GM21737 (cell line): ENCODE data around the gene LAPTM5.

Source experiments
- ATAC-seq: cut with Tn5 transposase; IDR thresholded peaks from one replicate; pipeline ENCODE4 v1.9.1; 2021; ENCODE audit warnings: mild to moderate bottlenecking, moderate library complexity; ENCODE audit not compliant: unreplicated experiment

The LAPTM5 gene

DNA sequence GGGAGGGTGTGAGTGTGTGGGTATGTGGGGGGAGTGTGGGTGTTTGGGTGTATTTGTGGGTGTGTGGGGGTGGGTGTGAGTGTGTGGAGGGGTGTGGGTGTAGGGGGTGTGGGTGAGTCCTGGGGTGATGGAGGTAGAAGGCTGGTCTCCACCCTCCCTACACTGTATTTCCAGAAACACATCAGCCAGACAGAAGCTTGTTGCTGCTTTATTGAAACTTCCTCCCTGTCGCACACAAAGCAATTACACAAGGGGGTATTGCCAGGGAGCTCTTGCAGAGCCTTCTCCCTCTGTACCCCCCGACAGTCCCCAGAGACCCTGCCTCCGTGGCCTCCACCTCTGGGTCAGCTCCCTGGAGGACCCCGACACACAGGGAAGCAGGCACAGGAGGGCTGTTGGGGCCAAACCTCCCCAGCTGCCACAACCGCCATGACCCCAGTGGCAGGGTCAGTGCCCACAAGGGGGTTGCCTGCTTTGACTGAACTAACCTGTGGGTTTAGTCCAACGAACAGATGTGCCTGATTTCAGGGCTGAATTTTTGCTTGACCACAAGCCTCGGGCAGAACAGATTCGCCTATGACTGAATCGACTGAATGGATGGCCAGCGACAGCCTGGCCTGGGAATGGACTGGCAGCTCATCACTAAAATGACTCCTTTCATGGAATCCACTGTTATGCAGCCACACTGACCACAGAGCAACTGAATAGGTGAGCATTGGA is 25.1 kb downstream of the LAPTM5 start:
- no peak for ATAC-seq

DNA sequence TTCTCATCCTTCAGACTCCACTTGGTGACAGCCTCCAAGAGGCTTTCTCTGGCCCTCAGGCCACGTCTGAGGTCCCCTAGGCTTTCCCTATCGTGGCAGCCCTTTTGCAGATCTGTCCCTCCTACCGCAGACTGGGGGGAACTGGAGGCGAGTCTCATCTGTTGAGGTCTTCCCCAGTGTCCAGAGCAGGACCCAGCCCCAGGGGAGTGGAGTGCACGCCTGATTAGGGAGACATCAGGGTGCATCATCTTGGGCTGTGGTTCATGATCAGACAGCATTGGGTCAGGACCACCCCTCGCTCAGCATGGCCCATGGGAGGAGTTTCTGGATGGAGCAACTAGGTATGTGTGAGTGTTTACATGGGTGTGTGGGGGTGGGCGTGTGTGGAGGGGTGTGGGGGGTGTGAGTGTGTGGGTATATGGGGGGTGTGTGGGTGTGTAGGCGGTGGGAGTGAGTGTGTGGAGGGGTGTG is 25.7 kb downstream of the LAPTM5 start:
- ATAC-seq = no peak

DNA sequence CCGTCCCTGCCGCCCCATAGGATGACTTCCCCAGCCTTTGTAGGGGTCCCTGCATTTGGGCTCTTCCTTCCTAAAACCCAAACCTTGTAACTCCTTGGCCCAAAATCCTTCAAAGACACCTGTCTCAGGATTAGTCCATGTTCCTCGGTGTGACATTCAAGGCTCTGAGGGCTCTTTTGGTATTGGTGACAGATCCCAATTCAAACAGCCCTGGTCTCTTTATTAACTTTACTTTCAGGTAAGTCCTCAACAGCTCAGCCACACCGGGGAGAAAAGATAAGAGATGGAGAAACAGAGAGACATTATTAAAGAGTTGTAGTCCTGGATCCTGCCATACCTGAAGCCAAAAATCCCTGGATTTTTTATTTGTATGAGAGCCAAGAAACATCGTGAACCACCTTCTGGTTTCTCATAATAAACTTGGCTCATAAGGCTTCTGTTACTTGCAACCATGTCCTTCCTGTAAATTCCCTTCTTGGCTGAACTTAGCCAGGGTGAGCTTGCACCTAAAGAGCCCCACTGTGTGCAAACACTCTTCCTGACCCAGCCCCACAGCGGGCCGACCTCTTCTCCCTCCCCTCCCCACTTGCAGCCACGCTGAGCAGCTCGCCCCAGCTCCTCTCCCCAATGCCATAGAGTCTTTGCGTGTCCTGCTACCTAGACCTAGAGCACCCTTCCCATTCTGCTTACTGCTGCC is 26.3 kb downstream of the LAPTM5 start:
- ATAC-seq = no peak

DNA sequence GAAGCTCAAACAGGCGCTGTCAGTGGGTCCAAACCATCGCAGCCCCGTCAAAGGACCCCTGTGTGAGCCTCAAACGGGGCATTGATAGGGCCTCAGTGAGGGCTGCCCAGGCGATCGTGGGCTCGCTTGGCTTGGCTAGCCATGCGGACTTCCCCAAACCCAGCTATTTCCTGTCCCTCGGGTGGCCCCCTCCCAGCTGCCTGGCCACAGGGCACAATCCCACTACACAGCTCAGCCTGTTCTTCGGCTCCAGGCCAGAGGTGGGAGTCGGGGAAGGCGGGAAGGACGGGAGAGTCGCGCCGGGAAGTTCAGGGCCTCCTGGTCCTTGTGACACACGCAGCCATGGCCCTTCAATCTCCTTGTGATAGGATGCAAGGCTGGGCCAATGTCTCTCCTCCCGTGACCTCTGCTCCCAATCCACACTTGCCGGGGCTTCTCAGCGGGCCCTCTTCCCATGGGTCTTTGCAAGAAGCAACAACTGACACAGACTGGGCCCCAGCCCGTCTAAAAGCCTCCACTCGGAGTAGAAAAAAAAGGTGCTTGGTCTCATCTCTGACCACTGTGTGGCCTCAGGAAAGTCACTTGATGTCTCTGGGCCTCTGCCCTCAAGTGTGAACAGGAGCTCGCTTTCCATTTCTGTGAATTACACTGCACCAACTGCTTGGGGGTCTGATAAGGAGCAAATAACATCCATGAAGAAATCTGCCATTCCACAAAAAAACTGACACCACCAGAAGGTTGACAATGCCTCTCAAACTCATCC is 27.0 kb downstream of the LAPTM5 start:
- ATAC-seq = no peak

DNA sequence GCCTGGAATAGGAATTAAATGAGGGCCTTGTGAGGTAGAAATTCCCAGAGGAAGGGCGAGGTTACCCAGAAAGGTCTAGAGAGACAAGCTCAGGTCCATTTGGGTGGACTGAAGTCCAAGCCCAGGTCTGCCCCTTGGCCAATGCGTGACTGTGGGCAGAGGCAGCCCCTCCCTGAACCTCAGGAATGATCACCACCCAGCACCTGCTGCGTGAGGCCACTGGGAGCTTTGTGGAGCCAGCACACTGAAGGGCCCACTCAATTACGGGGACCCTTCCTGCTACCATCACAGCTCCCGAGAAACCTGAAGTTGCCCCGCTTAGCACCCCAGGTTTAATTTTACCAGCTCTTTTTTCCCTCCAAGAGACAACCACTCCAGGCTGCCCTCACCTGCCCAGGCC is 27.7 kb downstream of the LAPTM5 start:
- no peak for ATAC-seq

DNA sequence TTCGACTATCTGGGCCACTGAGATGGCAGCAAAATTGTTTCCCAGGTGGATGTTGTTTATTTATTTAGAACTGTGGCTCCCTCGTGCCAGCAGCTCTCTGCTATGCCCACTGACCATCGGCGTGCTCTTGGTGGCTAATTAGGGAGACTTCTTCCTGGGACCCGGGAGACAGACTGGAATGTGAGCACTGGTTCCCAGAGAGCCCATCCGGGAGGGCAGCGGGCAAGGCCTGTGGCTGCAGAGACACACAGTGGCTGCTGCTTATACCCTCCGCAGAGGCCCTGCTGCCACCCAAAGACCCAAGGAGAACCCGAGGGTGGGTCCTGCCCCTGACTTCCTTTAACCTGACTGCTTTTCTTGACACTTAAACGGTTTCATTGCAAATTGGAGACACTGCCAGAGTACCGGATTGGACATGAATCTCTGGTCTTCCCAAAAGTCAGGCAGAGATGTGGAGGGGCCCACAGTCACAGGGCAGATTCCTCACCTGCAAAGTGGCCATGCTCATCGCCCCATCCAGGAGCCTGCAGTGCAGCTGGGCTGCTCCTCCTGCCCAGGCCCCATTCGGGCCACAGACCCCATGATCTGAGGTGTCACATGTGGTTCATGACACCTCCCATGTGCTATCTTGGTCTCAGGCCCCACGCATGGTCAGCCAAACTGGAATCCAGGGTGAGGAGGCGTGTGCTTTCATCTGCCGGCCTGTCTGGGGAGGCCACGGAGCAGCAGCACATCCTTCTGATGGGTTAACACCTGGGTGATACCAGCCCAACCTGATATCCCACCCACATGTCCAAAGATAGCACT is 28.5 kb downstream of the LAPTM5 start:
- no peak for ATAC-seq

DNA sequence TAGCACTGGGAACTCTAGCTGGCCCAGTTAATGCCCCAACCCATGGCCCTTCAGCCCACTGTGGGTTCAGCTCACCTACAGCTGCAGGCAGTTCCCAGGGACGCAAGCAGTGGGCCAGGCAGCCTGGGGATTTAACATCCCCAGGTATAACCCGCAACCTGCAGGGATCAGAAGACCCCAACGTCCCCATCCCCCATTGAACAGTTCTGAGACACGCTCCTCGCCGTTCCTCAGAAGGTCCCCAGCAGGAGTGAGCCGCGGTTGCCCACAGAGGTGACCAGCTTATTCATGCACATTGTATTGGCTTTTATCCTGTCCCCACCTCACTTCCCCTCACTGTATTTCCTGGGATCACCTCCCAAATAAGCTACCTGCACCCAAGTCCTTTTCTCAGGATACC is 29.2 kb downstream of the LAPTM5 start:
- no peak for ATAC-seq

DNA sequence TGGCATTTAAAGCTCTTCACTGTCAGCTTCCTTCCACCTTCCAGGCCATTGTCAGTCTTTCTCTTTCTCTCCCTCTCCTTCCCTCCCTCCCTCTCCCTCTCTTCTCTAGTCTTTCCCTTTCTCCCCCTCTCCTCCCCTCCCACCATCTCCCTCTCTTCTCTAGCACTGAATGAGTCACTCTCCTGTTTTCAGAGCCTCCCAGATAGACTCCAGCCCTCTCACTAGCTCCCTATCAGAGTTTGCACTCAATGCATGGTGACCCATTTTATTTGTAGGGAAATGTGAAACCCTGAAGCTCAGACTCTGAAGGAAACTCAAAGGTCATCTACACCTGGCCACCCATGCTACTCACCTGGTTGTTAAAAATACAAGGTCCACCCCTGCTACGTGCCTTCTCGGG is 29.8 kb downstream of the LAPTM5 start:
- ATAC-seq = no peak

DNA sequence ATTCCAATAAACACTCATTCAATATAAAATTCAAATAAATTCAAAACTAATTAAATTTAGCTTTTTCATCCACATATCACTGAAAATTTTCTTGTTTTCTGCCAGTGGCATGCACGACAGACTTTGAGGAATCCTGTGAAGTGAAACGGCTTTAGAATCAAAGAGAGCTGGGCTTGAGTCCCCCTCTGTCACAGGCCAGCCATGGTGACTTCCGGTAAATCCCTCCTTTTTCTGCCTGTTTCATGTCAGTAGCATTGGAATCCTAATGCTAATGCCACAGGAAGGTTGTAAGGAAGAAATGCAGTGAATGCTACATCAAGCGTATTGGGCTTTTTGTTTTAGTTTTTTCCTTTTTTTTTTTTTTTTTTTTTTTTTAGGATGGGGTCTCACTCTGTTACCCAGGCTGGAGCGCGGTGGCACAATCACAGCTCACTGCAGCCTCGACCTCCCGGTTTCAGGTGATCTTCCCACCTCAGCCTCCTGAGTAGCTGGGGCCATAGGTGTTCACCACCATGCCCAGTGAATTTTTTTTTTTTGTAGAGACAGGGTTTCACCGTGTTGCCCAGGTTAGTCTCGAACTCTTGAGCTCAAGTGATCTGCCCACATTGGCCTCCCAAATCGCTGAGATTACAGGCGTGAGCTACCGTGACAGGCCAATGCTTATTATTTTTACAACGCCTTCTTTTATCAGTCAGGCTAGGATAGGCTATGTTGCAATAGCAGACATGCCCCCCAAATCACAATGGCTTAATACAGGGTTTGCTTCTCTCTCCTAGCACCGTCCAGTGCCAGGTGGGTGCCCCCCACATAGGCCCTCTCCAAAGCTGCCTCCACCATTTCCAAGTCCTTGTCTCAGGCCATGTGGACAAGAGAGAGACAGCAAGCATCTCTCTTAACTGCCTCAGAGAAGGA is 30.5 kb downstream of the LAPTM5 start:
- ATAC-seq = no peak

DNA sequence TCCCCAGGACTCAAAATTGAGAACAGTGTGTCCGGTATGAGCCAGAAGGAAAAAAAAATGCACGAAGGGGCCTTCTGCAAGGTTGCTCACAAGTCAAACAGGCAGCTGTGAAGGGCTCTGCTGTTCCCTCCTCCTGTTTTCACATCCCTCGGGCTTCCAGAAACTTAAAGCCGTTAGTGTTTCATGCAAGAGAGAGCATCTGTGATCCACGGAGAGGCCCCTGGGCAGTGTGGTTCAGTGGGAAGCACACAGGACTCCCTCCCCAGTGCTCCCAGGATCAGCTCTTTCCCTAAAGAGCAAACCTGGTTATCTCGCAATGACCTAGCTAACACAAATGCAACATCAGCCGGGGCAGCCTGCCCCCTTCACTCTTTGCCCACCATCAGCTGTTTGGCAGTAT is 31.3 kb downstream of the LAPTM5 start:
- ATAC-seq = no peak

DNA sequence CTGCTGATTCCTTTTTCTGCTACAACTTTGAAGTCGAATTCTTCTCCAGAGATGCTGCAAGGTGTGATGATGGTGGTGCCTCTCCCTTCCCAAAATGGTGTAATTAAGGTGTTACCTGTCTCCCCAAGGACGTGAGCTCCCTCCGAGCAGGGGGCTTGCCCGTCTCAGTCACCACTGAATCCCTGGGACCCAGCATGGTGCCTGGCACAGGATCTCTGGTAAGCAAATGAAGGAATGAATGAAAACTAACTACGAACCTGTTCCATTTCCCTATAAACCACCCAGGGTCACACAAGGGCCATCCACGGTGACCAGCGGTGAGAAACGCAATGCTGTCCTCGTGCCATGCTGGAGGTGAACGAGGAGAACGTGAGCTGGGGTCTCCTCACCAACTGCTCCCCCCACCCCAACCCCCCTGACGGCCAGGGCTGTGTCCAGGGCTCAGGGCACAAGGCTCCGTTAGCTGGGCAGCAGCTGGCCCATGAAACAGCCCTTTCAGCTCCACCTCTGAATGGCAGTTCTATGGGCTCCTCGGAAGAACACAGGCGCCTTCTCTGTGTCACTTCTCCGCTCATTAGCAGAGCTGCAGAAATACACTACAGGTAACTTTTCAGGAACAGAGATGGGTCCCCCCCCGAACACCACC is 32.0 kb downstream of the LAPTM5 start:
- no peak for ATAC-seq

DNA sequence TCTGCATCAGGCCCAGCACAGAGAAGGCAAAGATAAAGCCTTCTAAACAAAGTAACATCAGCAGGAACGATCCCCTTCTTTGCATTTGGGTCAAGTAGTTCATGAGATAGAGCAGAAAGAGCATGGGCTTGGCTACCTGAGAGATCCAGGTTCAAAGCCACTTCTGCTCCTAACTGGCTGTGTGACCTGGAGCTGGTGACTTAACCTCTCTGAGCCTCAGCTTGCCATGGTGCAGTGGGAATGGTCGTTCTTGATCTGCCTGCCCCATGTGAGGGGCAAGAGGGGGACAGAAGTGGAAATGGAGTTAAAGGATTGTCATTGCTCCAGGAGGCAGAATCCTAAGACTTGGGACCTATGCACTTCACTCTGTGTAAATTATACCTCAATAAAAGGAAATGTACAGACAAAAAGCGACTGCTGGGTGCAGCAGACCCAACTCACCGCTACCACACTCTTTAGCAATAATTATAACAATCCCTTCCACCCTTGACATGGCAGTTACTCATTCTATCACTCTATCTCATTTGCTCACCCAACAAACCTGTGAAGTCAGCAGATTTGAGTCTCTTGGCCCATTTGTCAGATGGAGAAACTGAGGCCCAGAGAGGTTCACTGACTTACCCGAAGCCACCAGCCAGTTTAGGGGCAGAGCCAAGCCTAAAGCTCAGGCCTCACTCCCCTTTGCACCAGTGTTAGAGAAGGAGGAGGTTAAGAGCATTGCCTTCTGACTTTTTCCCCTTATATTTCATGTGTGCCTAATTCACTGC is 32.7 kb downstream of the LAPTM5 start:
- no peak for ATAC-seq

DNA sequence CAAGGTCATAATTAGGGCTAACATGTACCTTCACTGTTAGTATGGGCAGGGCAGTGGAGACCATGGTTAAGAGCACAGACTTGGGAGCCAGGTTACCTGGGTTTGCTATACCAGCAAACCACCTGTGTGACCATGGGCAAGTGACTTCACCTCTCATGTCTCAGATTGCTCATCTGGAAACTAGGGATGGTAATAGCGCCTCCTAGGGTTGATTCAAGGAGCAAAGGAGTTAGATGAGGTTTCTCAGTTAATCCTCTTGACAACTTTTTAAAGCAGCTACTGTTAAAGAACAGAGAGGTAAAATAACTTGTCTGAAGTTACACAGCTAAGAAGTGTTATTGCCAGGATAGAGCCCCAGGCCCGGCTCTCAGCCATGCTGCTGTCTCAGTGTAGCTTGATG is 33.4 kb downstream of the LAPTM5 start:
- no peak for ATAC-seq

DNA sequence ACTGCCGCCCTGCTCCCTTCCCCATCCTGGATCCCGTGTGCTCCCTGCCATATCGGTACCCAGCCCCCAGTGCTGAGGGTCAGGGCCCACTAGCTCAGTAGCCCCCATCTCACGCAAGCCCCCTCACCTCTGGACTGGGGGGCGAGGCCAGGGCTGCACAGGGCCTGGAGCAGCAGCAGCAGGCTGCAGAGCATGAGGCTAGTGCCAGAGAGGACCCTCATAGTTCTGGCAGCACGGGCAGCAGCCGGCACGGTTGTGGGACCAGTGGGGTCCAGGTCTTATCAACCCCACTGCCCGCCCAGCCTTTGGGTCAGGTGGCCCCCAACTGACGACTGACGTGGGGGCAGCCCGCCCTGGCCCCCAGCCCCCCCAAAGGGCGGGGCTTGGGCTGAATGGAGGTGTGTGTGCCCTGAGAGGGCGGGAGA is 34.2 kb downstream of the LAPTM5 start, which contains the start of gene MATN1:
TSS of gene MATN1 (minus strand) at position 255 of the 425 bp plus-strand sequence. CDS start at position 221, 34 bp downstream.
- ATAC-seq = no peak

DNA sequence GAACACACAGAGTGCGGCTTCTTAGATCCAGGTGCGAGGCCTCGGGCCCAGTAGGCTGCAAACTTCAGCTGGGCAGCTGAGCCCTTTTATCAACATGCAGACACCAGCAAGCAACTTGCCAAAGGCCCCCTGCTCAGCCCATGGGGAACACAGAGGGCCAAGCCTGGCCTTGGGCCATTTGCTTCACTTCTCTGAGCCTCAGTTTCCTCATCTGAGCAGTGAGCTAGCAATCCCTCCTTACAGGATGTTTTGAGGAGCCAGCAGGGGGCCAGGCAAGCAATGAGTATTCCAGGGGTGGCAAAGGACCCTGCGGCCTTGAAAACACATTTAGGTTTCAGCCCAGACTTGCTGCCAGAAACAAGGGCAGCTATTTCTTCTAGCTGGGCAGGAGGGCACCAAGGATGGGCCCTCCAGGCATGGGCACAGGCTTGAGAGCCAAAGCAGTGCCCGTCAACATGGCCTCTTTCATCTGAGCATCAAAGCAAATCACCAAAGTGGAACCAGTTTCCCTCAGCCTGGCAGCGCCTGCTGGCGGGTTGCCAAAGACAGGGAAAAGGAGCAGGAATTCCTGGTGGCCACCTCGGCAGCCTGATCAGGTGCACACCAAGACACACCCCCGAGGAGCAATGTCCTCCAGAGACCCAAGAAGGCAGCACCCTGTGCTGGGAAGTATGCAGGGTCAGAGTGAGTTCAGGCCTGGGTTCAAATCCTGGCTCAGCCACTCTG is 35.6 kb downstream of the LAPTM5 start:
- no peak for ATAC-seq

DNA sequence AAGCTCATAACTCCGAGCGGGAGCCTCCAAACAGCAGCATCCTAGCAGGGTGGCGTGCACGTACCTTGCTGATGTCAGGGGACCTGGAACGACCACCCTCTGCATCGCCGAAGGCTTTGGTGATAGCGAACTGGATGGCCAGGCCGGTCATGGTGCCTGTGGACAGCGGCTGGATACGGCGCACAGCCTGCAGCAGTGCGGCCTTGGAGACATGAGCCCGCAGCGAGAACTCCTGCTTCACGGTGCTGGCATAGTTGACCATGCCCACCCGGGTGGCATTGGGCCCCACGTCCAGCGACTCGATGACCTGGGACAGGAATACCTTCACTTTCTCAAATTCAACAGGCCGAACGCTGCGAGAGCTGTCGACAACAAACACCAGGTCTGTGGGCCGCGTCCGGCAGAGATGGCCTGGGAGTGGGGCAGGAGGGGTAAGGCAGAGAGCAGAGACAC is 36.2 kb downstream of the LAPTM5 start:
- no peak for ATAC-seq

DNA sequence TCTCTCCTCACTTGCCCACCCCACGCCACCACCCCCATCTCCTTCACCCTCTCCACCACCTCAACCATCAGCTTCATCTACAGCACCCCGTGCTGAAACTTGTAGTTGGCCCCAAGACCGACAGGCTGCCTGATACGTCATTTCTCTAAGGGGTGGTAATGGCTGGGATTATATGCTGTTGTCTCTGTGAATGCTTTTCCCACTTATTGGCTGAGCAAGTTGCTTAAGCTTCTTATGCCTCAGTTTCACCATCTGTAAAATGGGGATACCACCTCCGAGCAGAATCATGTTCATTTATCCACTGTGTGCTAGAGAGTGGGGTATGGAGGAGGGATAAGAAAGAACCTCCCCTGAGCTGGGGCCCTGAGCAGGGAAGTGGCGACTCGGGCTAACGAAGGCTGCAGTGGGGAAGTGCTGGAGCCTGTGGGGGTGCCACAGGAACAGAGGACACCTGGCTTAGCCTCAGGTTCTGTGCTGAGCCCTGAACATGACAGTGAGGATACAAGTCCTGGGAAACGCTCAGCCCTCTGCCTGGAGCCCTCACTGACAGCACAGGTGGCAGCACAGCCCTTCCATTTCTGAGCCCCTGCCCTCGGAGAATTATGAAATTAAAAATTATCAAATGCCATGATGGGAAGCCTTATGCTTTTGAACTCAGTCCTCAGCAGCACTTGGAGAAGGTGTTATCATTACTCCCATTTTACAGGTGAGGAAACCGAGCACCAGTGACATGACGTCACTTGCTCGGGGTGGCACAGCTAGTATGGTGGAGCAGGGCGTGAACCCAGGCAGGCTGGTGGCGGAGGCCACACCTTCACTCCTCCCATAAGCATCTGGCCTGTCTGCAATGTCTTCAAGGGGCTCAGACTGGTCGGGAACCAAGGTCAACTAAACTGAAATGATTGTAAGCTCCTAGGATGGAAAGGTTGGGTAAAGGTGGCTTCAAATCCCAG is 37.0 kb downstream of the LAPTM5 start:
- ATAC-seq = no peak
